HG03469 (cell line): ENCODE measurements around the gene ERRFI1.

ENCODE experiments used
- ATAC-seq: cut with Tn5 transposase; IDR thresholded peaks from one replicate; pipeline ENCODE4 v1.9.1; 2021; ENCODE audit warnings: mild to moderate bottlenecking, moderate library complexity, moderate number of reproducible peaks; ENCODE audit not compliant: unreplicated experiment

The ERRFI1 gene

DNA sequence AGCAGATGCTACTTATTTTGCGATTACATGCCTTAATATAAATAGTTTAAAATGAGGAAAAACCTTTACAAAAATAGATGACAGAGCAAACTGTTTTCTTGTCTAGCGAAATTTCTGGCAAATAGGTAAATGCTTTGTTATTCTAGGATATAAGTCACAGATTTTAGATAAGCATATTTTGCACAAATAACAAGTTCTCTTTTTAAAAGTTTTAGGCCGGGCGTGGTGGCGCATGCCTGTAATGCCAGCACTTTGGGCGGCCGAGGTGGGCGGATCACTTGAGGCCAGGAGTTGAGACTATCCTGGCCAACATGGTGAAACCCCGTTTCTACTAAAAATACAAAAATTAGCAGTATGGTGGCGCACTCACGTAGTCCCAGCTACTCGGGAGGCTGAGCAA, 20.3 kb upstream of the ERRFI1 start:
- no peak for ATAC-seq

- ATAC-seq: no peak
These were observed 17.5 kb upstream of the ERRFI1 start for GRCh38 chr1:8043621-8044020.

- no peak for ATAC-seq
These were observed 16.0 kb upstream of the ERRFI1 start for GRCh38 chr1:8042134-8042533.

DNA sequence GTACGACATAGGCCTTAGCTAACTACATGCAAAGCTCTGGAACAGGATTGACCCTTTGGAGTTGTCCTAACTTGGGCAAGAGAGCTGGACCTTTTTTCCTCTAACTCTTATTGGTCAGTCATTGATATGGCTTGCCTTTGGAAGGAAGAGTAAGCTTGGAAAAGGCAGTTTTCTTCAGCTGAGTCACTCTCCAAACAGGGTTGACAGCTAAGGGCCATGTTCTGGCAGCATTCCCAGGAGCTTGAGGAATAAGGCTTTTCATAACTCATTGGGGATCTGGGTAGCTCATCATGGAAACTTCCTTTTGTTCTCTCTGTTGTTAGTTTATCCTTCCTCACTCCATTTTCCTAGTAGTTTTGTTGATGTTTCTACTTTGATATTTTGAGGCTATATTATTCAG, 14.5 kb upstream of the ERRFI1 start:
- no peak for ATAC-seq

- no peak for ATAC-seq
These were observed 13.0 kb upstream of the ERRFI1 start for GRCh38 chr1:8039071-8039470.

- no peak for ATAC-seq
These were observed 9.2 kb upstream of the ERRFI1 start for GRCh38 chr1:8035289-8035688.

- no peak for ATAC-seq
These were observed 7.2 kb upstream of the ERRFI1 start for GRCh38 chr1:8033322-8033721.

- ATAC-seq: no peak
These were observed 6.3 kb upstream of the ERRFI1 start for GRCh38 chr1:8032366-8032910.

DNA sequence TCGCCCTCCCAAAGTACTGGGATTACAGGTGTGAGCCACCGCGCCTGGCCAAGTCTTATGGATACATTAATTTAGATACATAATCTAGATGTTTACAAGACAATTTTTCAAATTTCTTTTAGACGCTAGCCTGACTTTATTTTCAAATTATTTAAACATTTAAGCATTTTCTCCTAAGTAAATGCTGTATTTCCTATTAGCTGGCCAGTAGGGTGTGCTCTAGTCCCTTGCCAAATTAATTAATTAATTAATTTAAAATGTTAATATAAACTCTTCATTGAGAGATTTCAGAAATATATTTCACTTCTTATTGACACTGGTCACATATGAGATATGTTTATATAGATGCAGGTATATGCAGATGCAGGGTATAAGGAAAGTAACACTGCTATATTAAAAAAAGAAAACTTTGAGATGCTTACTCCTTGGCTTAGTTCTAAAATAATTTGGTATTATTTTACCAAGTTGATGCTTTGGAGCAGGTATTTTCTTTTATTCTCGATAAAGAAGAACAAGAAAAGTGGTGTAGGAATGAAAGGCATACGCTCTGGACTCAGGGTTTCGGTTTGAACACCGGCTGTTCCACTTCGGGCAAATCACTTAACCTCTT, 5.2 kb upstream of the ERRFI1 start:
- no peak for ATAC-seq

DNA sequence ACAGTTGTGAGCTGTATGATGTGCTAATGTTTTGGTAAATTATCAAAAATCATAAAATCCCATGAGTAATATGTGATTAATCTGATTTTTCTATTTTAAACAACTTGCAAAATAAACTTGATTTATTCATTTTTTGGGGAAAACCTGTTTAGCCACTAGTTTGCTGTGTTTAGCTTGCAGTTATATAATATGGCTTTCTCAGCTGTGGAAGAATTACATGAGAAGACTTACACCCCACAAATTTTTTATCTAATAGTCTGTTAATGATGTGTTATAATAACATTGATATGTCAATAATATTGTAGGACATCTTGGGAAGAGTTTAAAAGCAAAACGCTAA, 2.4 kb upstream of the ERRFI1 start:
- no peak for ATAC-seq

GRCh38 chr1:8027748-8028570, 1.9 kb upstream of the ERRFI1 start:
- no peak for ATAC-seq

DNA sequence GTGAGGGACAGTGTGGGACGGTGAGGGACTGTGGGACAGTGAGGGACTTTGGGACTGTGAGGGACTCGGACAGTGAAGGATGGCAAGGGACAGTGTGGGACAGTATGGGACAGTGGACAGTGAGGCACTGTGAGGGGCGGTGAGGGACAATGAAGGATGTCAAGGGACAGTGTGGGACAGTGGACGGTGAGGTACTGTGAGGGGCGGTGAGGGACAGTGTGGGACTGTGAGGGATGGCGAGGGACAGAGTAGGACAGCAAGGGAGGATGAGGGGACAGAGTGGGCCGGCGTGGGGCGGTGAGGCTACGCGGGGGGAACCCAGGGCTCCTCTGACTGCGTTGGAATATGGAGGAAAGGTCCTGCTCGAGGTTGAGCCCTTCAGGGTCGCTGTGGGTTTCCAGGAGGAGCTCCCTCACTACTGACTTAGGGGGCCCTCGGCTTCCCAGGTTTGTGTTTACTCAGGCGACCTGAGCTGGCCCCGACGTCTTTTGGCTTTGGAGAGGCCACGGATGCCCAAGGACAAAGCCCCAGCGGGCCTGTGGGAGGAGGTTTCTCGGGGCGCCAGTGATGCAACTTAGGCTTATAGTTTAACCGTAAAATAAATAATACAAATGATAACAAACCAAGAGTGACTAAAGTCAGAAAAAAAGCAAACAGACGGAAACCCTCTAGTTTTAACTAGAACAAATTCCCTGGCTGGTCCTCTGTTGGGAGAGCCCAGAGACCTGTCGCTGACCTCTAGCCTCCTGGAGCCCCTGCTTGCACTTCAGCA, 1.1 kb upstream of the ERRFI1 start:
- no peak for ATAC-seq

GRCh38 chr1:8025671-8026144, 401 bp downstream of the ERRFI1 start:
- ATAC-seq: no peak

DNA sequence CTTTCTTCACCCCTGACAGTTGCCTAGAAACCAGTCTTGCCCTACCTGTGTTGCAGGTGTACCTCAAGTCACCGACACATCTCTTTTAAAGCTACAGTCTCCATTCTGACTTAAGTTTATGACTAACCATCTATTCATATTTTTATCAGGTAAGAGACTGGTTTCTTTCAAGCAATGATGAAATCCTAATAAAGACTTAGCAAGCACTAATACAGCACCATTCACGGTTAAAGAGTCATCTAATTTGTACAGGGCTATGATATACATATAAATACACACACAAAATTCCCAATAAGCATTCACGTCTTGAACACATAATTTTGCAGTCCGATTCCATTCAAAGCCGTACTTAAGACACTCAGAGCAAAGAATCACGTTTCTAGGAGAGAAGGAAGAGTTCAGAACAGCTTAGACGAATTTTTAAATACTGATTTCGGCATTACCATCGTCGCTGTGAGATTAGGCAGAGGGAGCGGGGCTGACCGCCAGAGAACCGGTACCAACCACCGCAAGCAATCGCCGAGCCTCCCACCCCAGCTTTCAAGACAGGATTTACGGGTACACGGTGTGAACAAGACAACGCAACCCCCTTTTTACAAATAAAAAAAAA, 943 bp downstream of the ERRFI1 start:
- ATAC-seq: no peak

DNA sequence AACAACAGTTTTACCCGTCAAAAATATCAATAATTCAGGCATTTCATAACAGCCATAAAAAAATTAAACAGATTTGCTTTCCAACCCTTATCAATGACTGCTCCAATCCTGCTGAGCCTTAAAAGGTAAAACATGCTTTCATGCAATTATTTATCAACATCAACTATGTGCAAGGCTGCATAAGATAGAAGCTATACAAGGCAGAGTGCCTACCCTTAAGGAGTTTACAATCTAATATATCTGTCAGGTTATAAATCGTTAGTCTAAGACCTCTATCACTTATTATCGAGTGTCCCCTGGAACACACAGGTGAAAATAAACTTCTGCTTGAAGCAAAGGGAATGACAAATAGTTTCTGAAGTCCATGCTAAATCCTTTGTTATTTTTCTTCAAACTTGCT, 1.8 kb downstream of the ERRFI1 start:
- no peak for ATAC-seq

- no peak for ATAC-seq
These were observed 2.2 kb downstream of the ERRFI1 start for GRCh38 chr1:8023995-8024313.

DNA sequence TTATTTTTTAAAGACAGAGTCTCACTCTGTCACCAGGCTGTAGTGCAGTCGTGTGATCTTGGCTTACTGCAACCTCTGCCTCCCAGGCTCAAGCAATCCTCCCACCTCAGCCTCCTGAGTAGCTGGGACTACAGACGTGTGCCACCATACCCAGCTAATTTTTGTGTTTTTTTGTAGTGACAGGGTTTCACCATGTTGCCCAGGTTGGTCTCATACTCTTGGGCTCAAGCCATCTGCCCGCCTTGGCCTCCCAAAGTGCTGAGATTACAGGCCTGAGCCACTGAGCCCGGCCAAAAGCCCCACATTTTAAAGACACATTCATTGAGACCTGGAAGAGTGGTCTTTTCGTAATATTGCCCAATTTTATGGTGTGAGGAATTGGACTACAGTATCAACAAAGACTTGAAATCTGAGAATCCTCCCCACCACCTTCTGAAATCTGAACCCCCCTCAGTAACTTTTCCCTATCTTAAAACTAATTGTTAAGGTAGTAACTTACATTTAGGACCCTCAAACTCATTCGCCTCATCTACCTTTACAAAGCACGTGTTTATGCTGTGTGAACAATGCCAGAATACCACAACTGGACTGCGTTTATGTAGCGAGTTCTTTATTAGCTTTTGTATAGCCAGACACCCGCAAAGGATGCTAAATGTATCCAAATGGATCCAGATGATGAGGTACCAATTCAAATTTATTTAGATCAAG, 2.7 kb downstream of the ERRFI1 start:
- no peak for ATAC-seq

GRCh38 chr1:8022395-8023286, 3.5 kb downstream of the ERRFI1 start:
- no peak for ATAC-seq

- ATAC-seq: no peak
These were observed 4.3 kb downstream of the ERRFI1 start for GRCh38 chr1:8021676-8022266.
